Suppressor macrophage treated with lipopolysaccharide for 4 hours (primary cell): ENCODE data around the gene GALNTL6.
A peak's percentile ranks its signal among the peaks of the same experiment; 100 is the strongest.
"Not testable (repeated sequence)": the region's sequence is repeated elsewhere in the genome, so short reads cannot be mapped to it uniquely, and the experiment has no call there.

ENCODE experiments used
- DNase-seq: peaks from one replicate; pipeline ENCODE4 v3.0.0-alpha.2; 2020

The GALNTL6 gene

DNA sequence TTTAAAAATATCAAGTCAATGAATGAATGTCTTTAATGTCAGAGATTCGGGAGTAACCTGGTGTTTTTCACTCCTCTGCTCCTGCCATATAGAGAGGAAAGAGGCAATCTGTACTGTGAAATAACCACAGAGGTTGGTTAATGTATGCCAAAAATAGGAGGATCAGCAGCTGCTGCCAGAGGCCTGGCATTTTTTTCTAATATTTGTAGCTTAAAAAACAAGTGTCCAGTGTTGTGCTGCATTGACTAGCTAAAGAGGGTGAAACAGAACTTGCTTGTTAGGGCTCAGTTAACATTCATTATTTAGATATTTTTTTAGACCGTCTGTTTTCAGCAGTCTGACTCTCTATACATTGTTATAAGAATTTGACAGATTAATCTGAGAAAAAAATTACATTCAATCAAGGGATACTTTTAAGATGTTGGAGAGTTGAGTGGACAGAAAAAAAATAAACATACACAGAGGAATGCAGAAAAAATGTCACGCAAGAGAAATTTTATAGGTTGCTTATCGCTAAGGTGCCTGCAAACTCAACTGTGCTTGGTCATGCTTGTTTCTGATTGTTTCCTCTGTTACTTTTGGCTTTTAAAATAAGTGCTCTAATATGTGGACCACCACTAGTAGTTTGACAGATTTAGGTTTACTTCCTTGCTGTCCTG is 963.1 kb downstream of the GALNTL6 start:
- no peak for DNase-seq

DNA sequence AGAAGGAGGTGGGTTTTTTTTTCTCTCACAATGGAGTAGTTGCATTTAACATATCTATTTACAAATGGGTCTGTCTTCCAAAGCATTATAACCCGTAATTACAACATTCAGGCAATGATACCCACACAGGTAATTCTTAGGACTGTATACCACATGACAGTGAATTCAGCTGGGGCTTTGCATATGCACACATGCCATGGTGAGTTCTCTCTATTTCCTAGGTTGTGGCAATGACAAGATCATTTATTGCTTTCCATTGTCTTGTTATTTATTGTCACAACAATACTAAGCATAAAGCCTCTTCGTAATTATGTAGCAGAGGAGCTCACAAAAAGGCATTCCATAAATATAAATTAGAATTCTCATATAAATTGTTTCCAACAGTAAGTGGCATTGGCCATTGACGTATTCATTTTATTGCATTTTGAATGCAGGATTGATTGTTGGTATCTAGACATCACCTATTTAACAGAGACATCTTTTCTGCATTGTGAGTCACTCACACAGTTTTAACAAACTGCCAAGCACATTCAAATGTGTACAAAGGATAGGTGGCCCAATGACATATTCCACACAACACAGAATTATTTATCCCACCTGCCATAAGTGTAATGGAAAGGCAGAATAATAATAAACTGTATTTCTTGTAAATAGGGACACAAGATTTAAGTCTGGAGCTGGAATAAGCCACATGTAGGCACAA is 964.7 kb downstream of the GALNTL6 start:
- no peak for DNase-seq

DNA sequence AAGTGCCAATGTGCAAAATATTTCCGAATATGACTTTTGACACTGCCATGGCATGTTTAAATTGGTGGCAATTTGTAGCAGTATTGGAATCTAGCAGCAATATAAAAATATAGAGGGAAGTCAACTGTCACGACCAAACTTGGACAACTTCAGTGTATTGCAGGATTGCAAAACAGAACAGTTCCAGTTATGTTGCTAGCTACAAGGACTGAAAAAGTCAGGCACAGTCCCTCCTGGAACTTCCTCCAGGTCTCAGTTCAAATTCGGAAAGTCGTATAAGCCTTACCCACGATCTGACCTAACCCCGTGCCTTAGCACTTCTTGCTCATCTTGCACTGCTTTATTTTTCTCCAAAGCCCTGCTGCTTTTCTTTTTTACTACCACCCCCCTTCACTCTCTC is 965.4 kb downstream of the GALNTL6 start:
- DNase-seq, result peak; percentile 12

DNA sequence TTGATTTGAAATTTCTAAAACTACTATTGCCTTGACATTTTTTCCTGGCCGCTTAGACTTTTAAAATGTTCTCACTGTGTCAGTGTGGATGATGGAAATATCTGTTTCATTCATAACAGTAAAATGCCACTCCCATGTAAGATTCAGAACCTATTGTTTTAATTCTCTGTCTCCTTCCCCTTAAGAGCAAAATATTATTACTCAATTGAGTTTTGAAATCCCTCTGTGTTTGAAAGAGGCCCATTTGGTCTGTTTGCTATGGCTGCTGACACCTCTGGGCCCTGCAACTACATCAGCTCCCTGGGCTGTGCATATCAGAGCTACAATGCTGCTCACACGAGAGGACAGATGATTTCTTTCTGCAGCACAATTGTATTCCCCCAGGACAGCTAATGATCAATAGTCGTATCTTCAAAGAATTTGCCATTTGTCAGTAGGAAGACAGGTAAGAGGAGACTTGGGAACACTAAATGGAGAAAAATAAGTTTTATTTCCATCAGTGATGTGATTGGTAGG is 967.4 kb downstream of the GALNTL6 start:
- DNase-seq, result peak; percentile 21

DNA sequence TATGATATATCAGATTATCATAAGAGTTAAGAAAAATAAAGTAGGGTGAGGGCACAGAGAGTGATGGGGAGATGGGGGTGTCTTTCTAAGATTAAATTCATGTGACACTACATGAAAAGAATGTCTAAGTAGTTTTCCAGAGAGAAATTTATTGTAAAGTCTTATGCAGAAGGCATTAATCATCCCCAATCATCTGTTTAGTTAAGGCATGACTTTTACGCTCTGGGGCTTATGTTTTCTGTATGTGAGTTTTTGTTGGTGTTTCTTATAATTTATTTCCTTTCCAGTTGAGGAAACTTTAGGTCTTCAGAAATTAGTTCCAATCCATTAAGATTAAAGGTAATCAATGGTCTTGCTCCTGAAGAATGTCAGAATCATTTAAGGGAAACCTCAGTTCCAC is 972.4 kb downstream of the GALNTL6 start:
- no peak for DNase-seq

DNA sequence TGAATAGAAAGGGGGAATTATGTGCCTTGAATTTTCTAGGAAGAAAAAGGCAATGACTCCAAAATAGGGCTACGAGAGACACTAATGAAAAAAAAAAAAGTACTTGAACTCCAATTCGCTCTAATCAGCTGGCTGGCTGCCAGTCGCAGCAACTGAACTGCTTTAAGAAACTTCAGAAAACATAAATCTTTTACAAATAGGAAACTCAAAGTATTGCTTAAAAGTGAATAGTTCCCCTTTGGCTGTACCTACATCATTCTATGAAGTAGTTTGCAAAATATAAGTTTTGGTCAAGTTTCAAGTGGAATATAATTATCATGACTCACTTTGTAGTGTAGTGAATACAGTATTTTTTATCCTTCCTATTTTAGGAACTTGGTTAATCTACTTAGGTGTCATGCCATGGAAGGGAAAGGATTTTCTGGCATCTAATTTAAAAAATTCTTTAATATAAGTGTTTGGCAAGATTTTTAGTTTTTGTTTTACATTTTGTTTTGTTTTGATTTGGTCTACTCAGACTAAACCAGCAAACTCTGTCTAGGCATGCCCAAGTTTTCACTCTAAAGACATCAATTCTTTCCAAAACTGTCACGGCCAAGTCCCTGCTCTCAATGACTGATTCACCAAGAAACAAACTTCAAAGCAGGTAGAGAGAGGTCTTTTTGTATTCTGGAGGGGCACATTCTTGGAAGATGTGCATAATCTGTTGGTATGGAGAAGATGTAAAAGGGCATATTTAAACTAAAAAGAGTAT is 973.0 kb downstream of the GALNTL6 start:
- peak; percentile 51 for DNase-seq

DNA sequence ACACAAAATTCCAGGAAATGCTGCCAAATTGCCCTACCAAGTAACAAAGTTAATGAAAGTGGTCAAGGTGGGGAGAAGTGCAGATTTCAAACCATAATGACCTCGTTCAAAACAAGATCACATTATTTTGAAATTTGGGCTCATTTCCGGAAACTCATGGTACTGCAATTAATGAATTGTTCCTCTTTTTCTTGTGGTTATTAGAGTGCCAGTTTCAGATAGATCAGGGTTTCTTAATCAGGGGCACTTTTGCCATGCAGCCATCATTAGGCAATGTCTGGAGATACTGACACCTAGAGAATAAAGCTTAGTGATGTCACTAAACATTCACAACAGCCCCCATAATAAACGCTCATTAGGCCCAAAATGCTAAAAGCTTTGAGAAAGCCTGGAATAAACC is 973.9 kb downstream of the GALNTL6 start:
- DNase-seq, result peak; percentile 73

DNA sequence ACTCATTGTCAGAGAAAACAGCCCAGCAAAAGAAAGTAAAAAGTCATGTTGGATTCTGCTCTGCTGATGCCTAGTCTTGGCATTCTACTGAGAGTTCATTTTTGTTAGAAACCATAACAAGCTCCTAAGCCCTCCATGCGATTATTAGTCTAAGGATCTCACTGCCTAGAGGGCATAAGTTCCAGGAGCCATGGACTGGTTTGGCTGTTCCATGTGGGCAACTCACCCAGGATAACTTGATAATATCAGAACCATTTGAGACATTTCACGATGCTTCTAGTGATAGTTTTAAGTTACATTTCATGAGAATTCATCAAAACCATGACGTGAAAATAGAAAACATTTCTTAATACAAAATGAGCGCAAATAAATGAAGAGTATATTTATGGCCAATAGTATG is 978.6 kb downstream of the GALNTL6 start:
- no peak for DNase-seq

DNA sequence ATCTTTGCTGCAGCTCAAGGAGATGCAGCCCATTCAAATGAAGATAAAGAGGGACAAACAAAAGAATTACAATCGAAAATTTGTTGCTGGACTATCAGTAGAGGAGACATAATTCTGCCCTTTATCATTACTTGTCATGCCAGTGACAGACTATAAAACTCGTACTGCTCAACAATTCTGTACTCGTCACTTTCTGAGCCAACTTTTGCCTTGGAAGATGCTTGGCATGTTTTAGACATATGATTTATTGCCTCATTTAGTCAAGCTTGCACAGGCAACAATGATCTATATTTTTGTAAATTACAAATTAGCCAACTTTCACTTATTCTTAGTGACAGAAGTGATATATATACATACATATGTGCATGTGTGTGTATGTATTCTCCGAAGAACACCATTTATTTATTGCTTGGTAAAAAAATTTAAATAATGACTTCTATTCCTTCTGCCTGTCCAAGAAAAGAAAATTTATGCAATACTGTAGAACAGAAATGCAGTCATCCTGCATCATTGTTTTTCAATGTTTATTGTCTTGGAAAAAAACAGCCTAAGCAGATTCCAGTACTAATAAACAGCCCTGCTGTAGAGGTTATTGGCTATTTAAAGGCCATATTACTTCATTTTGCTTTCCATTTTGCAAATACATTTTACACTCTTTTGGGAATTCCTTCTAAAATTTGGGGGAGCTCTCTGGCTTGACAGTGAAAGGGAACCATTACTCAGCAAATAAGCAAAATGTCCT is 980.5 kb downstream of the GALNTL6 start:
- no peak for DNase-seq

DNA sequence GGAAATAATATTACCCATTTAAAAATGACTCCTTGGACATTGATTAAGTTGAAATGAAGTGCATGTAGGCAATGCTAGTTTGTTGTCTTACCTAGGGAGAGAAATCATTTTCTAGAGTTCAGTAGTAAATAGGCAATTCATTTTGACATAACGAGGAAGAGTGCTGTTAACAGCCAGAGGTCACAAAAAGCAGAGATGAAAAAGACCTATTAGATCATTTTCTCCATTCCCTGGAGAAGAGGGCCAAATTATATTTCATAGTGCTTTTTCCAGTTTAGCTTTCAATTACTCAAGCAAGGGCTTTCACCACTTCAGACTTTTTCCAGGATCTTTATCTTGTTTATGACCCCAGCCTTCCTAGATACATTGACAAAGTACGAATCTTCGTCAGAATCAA is 981.1 kb downstream of the GALNTL6 start:
- no peak for DNase-seq

DNA sequence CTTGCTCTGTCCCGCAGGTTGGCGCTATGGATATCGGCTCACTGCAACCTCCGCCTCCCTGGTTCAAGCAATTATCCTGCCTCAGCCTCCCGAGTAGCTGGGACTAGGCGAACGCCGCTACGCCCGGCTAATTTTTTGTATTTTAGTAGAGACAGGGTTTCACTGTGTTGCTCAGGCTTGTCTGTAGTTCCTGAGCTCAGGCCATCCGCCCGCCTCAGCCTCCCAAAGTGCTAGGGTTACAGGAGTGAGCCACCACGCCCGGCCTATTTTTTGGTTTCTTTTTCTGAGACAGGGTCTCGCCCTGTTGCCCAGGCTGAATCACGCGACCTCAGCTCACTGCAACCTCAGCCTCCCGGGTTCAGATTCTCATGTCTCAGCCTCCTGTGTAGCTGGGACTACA is 984.1 kb downstream of the GALNTL6 start:
- not testable (repeated sequence) for DNase-seq

DNA sequence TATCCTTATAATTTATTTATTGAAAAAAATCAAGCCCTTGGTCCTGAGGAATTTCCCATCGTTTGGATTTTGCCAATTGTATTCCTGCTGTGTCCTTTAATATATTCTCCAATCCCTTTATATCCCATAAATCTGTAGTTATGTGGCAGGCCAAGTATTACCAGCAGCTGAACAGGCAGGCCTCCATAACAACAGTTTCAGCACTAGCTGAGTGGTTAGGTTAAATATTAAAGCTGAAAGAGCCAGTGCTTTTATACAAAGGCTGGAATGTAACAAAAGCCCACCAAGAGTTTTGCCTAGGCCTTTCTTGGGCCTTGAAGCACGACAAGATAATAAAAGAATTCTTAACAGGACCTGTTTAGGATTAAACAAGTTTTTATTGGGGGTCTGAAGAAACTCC is 988.8 kb downstream of the GALNTL6 start:
- DNase-seq, result no peak

DNA sequence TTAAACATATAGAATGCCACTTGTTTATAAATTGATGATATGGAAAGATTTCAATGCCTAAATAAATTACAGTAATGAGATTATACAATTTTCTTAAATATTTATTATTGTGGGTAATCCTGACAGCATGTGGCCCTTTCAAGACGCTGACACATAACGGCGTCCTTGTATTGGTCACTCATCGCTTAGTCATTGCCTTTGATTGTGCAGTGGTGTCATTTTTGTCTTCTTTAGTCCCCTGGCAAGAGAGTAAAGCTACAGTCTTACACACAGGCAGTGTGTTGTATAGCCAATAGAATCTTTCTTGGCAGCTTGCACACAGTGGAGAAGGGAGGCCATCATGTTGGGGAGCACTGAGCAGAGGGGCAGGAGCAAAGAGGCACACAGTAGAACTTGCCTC is 993.6 kb downstream of the GALNTL6 start:
- DNase-seq, result no peak

DNA sequence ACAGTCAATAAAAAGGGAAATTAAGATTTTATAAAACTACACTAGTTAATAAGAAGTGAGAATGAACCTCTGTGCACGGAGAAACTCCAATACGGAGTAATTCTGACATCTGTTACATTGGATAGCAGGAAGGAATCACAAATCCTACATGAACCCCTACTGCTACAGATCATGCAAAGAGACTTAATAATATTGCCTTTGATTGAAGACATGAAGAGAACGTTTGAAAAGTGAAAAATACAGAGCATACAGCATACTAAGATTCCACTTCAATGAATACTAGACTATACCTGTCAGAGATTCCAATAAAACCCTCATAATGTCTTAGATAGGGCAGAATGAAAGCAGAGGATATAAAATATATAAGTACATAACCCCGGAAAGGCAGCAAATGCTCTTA is 995.0 kb downstream of the GALNTL6 start:
- no peak for DNase-seq

DNA sequence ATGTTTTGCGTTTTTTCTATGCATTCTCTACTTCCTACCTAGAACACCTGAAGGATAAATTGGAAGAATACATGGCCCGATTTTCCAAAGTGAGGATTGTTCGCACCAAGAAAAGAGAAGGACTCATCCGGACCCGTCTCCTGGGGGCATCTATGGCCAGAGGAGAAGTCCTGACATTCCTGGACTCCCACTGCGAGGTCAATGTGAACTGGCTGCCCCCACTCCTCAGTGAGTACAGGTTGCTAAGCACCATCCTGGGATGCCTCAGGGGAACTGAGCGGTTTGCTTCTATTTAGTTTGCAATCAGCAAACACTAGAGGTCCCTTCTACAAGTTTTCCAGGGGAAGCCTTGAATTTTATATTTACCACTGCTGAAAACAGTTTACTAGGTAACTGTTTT is 996.1 kb downstream of the GALNTL6 start:
- no peak for DNase-seq

DNA sequence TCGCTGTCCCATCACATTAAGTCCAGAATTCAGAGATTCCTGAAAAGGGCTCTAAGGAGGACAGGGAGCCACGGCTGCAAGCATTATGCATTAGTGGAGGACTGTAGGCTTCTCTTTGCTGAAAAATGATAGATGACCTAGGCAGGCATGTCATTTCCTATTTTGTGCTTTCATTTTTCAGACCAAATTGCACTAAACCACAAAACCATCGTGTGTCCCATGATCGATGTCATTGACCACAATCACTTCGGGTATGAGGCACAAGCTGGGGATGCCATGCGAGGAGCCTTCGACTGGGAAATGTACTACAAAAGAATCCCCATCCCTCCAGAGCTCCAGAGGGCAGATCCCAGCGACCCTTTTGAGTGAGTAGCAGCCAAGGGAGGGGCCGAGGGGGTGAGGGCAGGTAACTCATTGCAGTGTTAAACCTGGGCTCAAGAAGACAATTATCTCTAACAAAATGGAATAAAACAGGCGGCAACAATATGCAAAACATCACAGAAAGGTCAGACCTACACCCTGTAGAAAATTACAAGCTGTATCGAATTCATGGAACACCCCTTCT is 1000.2 kb downstream of the GALNTL6 start:
- DNase-seq, result peak; percentile 11

DNA sequence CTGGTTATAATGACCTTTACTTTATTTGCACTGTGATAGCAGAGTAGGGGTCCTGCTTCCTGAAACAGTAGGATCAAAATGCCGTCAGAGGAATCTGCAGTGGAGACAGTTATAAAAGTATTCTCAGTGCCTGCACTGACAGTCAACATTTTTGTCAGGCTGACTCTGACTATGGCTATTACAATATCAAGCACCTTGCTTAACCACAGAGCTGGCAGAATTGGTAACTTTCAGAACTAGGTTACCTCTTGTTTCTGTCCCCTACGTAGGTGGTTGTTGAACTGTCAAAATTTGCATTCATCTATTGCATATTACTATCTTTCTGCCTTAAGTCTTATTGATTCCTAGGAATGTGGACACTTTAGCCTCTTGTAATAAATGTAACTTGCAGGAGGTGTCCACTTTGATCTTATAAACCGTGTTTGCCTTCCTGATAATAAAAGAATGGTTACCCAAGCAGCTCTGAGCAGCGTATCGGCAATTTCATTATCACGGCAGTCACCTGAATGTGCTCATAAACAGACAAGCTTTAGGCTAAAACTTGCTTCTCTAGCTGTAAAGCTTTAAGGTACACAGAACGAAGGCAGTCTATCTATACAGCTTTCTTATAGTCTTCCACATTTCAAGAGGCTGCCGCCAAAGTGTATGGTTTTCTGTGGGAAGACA is 1002.4 kb downstream of the GALNTL6 start:
- DNase-seq, result no peak

DNA sequence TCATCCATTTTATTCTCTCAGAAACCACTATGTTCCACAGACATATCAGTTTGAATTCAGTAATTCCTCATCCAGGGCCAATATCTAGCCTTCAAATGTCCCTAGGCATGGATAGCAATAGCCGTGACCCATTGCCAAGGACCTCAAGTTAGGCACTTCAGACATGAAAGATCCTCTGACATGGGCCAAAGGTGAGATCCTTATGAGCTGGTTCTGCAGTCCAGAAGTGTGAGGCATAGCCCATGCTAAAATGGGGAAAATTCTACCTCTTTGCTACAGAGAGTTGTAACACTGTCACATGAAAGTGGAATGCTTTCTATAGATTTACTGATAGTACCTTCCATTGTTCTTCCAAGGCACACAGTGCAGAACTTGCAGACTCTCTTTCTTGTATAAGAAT is 1005.7 kb downstream of the GALNTL6 start:
- no peak for DNase-seq

DNA sequence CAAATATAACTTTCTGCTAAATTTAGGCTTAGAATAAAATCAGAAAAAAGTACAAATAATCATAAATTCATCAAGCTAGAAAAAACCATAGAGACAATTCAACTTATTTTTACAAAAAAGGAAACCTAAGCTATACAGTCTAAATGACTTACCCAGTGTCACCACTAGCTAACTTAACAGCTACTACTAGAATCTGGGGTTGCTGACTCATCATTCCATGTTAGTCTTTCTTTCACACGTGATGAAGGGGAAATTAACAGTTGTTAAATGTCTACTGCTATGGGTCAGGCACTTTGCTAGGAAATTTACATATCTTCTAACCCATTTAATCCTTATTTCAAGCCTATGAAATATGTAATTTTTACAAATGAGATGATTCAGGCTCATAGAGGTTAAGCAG is 1006.1 kb downstream of the GALNTL6 start:
- DNase-seq, result no peak

DNA sequence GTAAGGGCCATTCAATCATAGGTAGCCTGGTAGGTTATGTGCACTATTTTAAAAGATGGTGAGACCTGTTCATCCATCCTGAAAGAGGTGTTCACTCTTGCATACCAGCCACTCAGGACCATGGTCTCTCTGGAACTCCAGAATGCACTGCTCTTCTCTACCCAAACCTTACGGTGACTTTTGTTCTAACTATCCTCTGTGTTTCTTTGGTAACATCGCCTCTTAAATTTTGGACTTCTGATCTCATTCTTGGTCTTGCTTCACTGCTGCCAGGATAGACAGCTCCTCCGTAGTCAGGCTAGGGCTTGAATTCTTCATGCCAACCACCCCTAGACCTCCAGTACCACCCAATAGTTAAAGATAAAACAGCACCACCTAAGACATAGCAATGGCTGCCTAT is 1009.1 kb downstream of the GALNTL6 start:
- no peak for DNase-seq

DNA sequence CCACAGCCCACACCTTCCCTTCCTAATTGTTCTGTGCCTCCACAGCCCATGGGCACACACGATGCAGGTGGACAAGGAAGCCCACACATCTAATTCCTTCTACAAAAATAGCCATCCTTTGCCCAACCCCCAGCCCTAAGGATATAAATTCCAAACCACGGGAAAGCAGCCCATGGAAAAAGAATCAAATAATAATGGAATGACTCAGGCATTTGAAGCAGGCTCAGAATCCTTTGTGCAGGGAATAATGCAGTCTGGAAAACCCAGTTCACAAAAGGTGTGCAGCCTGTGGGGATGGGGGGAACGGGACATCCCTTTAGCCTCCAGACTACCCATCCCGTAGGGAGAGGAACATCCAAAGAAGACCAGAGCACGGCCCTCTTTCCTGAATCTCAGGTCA is 1013.1 kb downstream of the GALNTL6 start:
- no peak for DNase-seq

DNA sequence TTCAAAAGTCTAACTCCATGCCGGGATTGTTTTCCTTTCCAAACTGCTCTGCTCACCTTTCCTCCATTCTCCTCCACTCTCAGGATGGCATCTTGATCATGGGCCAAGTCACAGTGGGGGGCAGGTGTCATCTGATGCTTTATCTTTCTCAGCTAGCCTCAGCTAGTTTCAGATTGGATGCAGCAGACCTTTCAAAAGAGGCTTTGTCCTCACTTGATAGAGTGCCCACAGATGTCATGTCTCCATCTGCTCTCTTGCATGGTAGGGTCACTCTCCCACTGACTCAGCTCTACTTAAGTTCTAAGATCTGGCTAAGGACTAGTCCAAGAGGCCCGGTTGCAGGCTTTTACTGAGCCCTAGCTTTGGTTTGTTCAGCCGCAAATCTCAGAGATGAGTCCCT is 1013.7 kb downstream of the GALNTL6 start:
- no peak for DNase-seq
